ENCODE results near the gene ACKR1.
A peak's percentile ranks its signal among the peaks of the same experiment; 100 is the strongest.

The ACKR1 gene

DNA sequence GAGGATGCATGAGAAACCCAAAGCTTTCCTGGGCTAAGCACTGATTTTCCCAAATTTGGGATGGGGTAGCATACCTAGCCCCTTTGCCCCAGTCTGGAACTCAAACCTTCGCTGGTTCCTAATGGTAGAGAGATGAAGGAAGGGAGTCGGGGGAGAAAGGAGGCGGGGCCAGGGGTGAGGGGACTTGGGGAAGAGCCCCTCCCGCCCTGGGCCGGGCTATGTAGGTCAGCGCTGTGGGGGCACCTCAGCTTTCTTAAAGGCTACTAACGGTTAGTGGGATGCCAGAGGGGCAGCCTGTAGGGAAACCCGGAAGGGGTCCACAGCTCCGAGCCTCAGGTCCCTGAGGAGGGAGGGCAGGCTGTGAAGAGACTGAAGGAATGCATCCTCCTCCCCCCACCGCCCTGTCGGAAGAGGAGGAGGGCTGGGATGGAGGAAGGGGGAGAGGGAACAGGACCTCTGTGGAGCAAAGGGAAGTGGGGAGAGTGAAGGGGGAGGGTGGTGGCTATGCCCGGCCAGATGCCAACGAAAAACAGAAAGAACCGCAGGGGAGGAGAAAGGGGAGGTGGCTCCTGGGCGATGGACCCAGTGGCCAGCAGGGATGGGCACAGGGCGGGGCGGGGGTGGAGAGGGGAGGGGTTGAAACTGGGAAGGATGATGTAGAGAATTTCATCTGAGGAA is 31.9 kb upstream of the ACKR1 start:
- H3K36me3 ChIP-seq (ENCODE audit: control insufficient read depth, insufficient read depth, low read length), result no peaks in the 10 kb centered on the region
- H3K9ac ChIP-seq (ENCODE audit: low read length), result peak overlapping the region; percentile 22
- H3K27ac ChIP-seq (ENCODE audit: low read depth, low read length), result no peak overlapping the region
- H3K4me1 ChIP-seq (ENCODE audit: control insufficient read depth, insufficient read depth, low read length), result peaks cover 12% of the 10 kb centered on the region
- peaks cover 73% of the 10 kb centered on the region for H3K27me3 ChIP-seq (ENCODE audit: control insufficient read depth, insufficient read depth, low read length)
- no peaks in the 10 kb centered on the region for H3K9me3 ChIP-seq (ENCODE audit: control insufficient read depth, insufficient read depth, low read depth, low read length)
- peak overlapping the region; percentile 97 for H3K4me3 ChIP-seq (ENCODE audit: low read depth, low read length)

DNA sequence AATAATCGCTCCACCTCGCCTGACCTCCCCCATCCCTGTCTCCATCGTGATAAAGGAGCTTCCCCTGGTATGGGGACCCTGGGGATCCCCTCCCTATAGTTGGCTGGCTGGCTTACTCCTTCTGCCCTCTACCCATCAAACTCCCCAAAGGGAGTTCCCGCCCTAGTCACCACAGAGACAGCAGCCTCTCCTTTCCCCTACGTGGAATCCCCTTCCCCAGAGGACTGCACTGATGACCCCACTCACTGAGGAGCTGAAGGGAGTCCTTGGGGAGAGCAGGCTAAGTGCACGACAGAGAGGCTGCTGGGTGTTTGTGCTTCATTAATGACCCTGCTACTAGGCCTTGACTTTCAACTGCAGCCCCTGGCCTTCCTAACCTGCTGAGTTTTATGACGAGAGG is 31.4 kb upstream of the ACKR1 start:
- Histone ChIP-seq H3K36me3 (ENCODE audit: control insufficient read depth, insufficient read depth, low read length) (no peaks in the 10 kb centered on the region), H3K9ac (ENCODE audit: low read length) (no peak overlapping the region), H3K4me3 (ENCODE audit: low read depth, low read length) (peak overlapping the region; percentile 97), H3K27ac (ENCODE audit: low read depth, low read length) (no peak overlapping the region), H3K27me3 (ENCODE audit: control insufficient read depth, insufficient read depth, low read length) (peaks cover 67% of the 10 kb centered on the region), H3K4me1 (ENCODE audit: control insufficient read depth, insufficient read depth, low read length) (peaks cover 12% of the 10 kb centered on the region), H3K9me3 (ENCODE audit: control insufficient read depth, insufficient read depth, low read depth, low read length) (no peaks in the 10 kb centered on the region)

DNA sequence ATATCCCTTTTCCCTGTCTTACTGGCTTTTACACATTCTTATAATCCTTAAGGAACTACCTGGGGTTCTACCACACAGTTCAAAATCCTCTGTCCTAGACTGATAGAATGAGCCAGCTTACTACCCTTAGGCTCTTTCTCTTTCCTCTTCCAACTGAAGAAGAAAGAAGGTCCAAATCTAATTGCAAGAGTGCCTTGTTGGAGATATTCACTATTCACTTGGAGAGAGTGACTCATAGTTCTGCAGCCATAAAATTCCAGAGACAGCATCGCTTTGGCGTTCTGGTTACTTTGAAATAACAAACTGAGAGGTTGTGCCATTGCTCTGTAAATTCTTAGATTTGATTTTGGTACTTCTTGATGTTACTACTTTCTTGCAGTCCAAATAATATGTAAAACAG is 29.1 kb upstream of the ACKR1 start:
- H3K27ac ChIP-seq (ENCODE audit: low read depth, low read length), result no peak overlapping the region
- H3K9me3 ChIP-seq (ENCODE audit: control insufficient read depth, insufficient read depth, low read depth, low read length), result no peaks in the 10 kb centered on the region
- no peaks in the 10 kb centered on the region for H3K36me3 ChIP-seq (ENCODE audit: control insufficient read depth, insufficient read depth, low read length)
- H3K27me3 ChIP-seq (ENCODE audit: control insufficient read depth, insufficient read depth, low read length), result peaks cover 45% of the 10 kb centered on the region
- peaks cover 10% of the 10 kb centered on the region for H3K4me1 ChIP-seq (ENCODE audit: control insufficient read depth, insufficient read depth, low read length)
- no peak overlapping the region for H3K9ac ChIP-seq (ENCODE audit: low read length)
- H3K4me3 ChIP-seq (ENCODE audit: low read depth, low read length), result no peak overlapping the region

DNA sequence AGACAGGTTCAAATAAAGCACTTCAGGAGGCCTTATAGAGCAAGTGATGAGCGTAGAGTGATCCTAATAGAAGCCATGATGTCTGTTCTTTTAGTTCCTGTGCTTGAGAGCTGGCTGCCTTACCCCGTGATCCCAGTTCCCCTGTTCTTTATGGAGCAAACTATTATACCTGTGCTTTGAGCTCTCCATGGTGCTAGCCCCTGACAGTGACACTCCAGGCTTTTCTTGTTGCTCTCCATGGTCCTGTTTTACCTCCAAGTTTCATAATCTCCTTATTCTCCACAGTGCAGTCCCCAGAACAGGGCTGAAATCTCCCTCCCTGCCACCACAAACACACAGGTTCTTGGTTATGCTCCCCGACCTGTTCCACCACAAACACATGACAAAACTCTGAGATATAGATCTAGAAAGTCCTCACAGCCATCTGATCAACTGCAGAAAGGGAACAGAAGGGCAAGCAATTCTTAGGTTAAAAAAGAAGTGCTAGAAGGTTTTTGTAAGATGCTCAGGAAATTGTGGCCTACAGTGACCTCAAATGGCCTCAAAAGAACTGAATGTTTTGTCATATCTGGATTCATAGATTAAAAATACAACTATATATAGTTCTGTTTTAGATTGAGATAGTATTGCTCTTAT is 27.3 kb upstream of the ACKR1 start:
- H3K9me3 ChIP-seq (ENCODE audit: control insufficient read depth, insufficient read depth, low read depth, low read length), result no peaks in the 10 kb centered on the region
- H3K27ac ChIP-seq (ENCODE audit: low read depth, low read length), result no peak overlapping the region
- peaks cover 40% of the 10 kb centered on the region for H3K27me3 ChIP-seq (ENCODE audit: control insufficient read depth, insufficient read depth, low read length)
- H3K4me1 ChIP-seq (ENCODE audit: control insufficient read depth, insufficient read depth, low read length), result peaks cover 4% of the 10 kb centered on the region
- no peaks in the 10 kb centered on the region for H3K36me3 ChIP-seq (ENCODE audit: control insufficient read depth, insufficient read depth, low read length)
- H3K9ac ChIP-seq (ENCODE audit: low read length), result no peak overlapping the region
- no peak overlapping the region for H3K4me3 ChIP-seq (ENCODE audit: low read depth, low read length)

DNA sequence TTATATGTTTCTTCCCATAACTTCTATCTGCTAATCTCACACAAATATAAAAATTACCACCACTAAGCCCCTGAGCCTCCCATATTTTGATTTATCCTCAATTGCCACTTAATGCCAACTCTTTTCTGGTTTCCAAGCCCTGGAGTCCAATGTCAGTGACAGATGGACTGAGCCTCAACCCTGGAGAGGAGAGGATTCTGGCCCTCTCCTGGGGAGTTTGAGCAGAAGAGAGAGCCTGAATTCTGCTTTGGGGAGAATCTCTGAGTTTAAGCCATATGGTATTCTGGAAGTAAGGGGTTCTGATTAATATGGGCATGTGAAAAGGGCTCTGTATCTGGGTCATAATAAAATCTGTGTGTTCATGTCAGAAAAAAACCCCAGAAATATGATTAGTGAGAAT is 24.8 kb upstream of the ACKR1 start:
- Histone ChIP-seq H3K27ac (ENCODE audit: low read depth, low read length) (no peak overlapping the region), H3K9ac (ENCODE audit: low read length) (no peak overlapping the region), H3K36me3 (ENCODE audit: control insufficient read depth, insufficient read depth, low read length) (no peaks in the 10 kb centered on the region), H3K4me3 (ENCODE audit: low read depth, low read length) (no peak overlapping the region), H3K27me3 (ENCODE audit: control insufficient read depth, insufficient read depth, low read length) (peaks cover 16% of the 10 kb centered on the region; the same call in 1 of the 2 replicates), H3K9me3 (ENCODE audit: control insufficient read depth, insufficient read depth, low read depth, low read length) (no peaks in the 10 kb centered on the region), H3K4me1 (ENCODE audit: control insufficient read depth, insufficient read depth, low read length) (no peaks in the 10 kb centered on the region; the same call in 1 of the 2 replicates)

DNA sequence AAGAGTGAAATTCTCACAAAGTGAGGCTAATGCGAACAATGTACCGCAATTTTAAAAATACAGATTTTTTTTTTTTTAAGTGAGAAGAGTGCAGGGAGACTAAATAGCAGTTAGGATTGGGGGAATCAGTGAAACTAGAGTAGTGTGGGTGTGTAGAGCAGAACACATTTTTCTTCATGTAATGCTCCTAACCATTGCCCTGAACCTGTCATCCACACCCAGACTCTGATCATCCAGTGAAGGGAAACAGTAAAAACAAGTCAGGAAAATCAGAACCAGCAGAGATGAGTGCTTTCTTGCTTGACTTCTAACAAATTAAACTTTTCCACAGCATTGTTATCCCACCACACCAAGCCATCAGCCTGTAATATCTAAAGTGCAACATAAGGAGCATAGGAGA is 24.2 kb upstream of the ACKR1 start:
- Histone ChIP-seq H3K9me3 (ENCODE audit: control insufficient read depth, insufficient read depth, low read depth, low read length) (no peaks in the 10 kb centered on the region), H3K4me3 (ENCODE audit: low read depth, low read length) (no peak overlapping the region), H3K27me3 (ENCODE audit: control insufficient read depth, insufficient read depth, low read length) (peaks cover 10% of the 10 kb centered on the region; the same call in 1 of the 2 replicates), H3K9ac (ENCODE audit: low read length) (no peak overlapping the region), H3K27ac (ENCODE audit: low read depth, low read length) (no peak overlapping the region), H3K36me3 (ENCODE audit: control insufficient read depth, insufficient read depth, low read length) (no peaks in the 10 kb centered on the region), H3K4me1 (ENCODE audit: control insufficient read depth, insufficient read depth, low read length) (no peaks in the 10 kb centered on the region; the same call in 1 of the 2 replicates)

DNA sequence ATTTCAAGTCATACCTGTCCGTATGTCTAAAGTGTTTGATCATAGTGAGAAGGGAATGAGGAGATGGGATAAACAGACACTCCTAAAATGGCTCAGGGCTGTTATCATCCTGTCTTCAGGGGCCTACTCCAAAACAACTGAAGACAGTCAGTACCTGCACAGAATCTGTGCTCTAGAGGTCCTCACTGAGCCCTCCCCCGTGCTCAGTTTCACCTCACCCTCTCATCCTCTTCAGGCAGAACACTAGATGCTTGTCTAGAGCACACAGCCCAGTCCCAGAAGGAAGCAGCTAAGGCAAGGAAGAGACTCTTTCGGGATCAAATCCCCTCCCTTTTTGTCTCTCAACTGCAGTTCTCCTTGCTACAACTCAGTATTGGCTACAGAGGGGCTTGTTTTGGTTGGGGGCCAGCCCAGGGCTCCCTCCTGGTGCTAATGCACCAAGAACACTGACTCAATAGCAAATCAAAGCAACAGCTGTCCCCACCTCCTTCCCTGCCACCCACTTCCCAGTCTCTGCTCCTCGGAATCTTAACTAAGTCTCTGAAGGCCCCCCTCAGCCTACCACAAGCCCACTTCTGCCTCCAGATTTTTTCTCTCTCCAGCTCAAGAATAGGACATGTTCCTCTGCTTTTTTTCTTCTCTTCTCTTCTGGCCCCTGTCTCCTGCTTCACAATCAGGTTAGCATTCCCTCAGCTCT is 23.2 kb upstream of the ACKR1 start:
- H3K4me1 ChIP-seq (ENCODE audit: control insufficient read depth, insufficient read depth, low read length), result no peaks in the 10 kb centered on the region
- no peak overlapping the region for H3K27ac ChIP-seq (ENCODE audit: low read depth, low read length)
- no peaks in the 10 kb centered on the region for H3K36me3 ChIP-seq (ENCODE audit: control insufficient read depth, insufficient read depth, low read length)
- H3K9ac ChIP-seq (ENCODE audit: low read length), result no peak overlapping the region
- H3K27me3 ChIP-seq (ENCODE audit: control insufficient read depth, insufficient read depth, low read length), result peaks cover 14% of the 10 kb centered on the region; the same call in 1 of the 2 replicates
- H3K9me3 ChIP-seq (ENCODE audit: control insufficient read depth, insufficient read depth, low read depth, low read length), result no peaks in the 10 kb centered on the region
- no peak overlapping the region for H3K4me3 ChIP-seq (ENCODE audit: low read depth, low read length)

DNA sequence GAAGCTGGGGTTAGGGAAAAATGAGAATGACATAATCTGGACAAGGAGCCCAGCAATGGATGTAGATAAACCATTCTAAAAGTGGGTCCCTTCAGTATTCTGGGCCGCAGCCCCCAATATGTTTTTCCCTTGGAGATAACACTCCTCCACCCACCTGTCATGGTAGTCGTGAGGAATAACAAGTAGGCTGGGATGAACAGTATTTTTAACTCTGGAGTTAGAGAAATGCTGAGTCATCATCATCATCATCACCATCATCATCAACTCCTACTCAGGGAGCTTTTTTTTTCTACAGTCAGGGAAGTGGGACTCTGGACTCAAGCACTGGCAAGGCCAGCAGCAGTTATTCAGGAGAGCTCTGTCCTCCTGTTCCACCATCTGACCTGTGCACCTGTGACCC is 20.5 kb upstream of the ACKR1 start:
- no peak overlapping the region for H3K27ac ChIP-seq (ENCODE audit: low read depth, low read length)
- H3K27me3 ChIP-seq (ENCODE audit: control insufficient read depth, insufficient read depth, low read length), result peaks cover 26% of the 10 kb centered on the region; the same call in 1 of the 2 replicates
- H3K4me1 ChIP-seq (ENCODE audit: control insufficient read depth, insufficient read depth, low read length), result peaks cover 8% of the 10 kb centered on the region
- H3K36me3 ChIP-seq (ENCODE audit: control insufficient read depth, insufficient read depth, low read length), result no peaks in the 10 kb centered on the region
- no peak overlapping the region for H3K9ac ChIP-seq (ENCODE audit: low read length)
- H3K9me3 ChIP-seq (ENCODE audit: control insufficient read depth, insufficient read depth, low read depth, low read length), result no peaks in the 10 kb centered on the region
- no peak overlapping the region for H3K4me3 ChIP-seq (ENCODE audit: low read depth, low read length)

DNA sequence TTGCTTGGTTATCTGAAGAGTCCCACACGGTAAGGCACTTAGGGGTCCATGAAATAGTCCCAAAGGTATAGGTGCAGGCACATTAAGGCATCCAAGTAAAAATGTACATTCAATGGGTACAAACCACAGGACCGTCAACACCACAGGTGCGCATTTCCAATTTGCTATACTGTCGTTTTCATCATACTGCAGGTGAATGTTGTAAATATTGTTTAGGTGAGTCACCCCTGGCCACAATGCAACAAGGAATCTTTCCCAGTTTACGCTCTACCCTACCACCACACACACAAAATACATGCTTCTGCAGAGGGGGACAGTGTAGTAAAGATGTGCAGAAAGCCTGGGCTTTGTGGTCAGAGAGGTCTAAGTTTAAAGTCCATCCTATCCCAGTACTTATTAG is 19.6 kb upstream of the ACKR1 start:
- Histone ChIP-seq H3K9ac (ENCODE audit: low read length) (no peak overlapping the region), H3K9me3 (ENCODE audit: control insufficient read depth, insufficient read depth, low read depth, low read length) (no peaks in the 10 kb centered on the region), H3K27ac (ENCODE audit: low read depth, low read length) (no peak overlapping the region), H3K27me3 (ENCODE audit: control insufficient read depth, insufficient read depth, low read length) (peaks cover 34% of the 10 kb centered on the region; the same call in 1 of the 2 replicates), H3K4me3 (ENCODE audit: low read depth, low read length) (no peak overlapping the region), H3K36me3 (ENCODE audit: control insufficient read depth, insufficient read depth, low read length) (no peaks in the 10 kb centered on the region), H3K4me1 (ENCODE audit: control insufficient read depth, insufficient read depth, low read length) (peaks cover 8% of the 10 kb centered on the region)

DNA sequence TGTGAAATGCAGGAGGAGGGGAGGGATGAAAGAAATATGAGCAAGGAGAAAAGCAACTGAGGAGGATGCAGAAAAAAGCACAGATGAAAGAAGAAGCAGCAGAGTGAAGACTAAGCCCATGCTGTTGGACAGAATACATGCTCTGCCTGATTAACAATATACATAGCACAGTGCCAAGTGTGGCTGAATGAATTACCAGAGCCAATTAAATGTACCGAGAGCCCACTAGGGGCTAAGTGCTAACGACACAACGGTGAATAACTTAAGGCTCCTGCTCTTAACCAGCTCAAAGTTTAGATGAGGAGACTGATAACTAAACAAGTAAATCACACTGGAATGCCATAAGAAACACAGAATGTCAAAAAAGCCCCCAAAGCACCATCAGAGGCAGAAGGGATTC is 17.6 kb upstream of the ACKR1 start:
- H3K36me3 ChIP-seq (ENCODE audit: control insufficient read depth, insufficient read depth, low read length), result no peaks in the 10 kb centered on the region
- no peak overlapping the region for H3K9ac ChIP-seq (ENCODE audit: low read length)
- H3K27ac ChIP-seq (ENCODE audit: low read depth, low read length), result no peak overlapping the region
- H3K27me3 ChIP-seq (ENCODE audit: control insufficient read depth, insufficient read depth, low read length), result peaks cover 30% of the 10 kb centered on the region; the same call in 1 of the 2 replicates
- no peaks in the 10 kb centered on the region for H3K9me3 ChIP-seq (ENCODE audit: control insufficient read depth, insufficient read depth, low read depth, low read length)
- H3K4me3 ChIP-seq (ENCODE audit: low read depth, low read length), result peak overlapping the region; percentile 70
- peaks cover 8% of the 10 kb centered on the region for H3K4me1 ChIP-seq (ENCODE audit: control insufficient read depth, insufficient read depth, low read length)
